ENCODE results near the gene RPP40.

RPP40 gene

DNA sequence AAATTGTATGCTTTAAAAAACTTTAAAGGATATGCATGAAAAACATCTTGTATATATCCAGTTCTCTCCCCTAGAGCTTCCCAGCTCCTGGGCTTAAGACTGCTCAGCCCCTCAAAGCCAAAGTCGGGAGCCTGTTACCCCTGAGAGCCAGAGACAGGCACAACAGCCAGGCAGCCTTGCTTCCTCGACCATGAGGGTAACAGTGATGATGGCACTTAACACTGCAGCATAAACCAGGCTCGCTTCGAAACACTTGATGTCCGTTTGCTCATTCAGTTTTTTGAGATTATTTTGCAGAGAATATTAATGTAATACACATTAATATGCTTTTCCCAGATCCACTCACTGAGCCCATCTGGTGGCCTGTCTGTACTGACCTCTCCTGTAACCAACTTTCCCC lies 47.2 kb downstream of the RPP40 start:
- Histone ChIP-seq H3K9ac (ENCODE audit: low read depth, low read length) (no peak overlapping the region), H3K4me1 (ENCODE audit: insufficient read depth, low read length) (no peaks in the 10 kb centered on the region), H3K9me3 (ENCODE audit: insufficient read depth, low read length, severe bottlenecking) (no peaks in the 10 kb centered on the region), H3K36me3 (ENCODE audit: insufficient read depth, low read length) (no peaks in the 10 kb centered on the region), H3K27ac (ENCODE audit: low read length) (no peak overlapping the region), H4K20me1 (ENCODE audit: insufficient read depth, low read length) (no peaks in the 10 kb centered on the region), H3K4me3 (ENCODE audit: low read depth in 1 of 2, low read length in 2 of 2) (no peak overlapping the region), H3K79me2 (ENCODE audit: insufficient read depth, low read length) (no peaks in the 10 kb centered on the region), H3K27me3 (ENCODE audit: insufficient read depth, low read length, poor library complexity) (no peaks in the 10 kb centered on the region), H2AFZ (ENCODE audit: low read depth, low read length) (no peak overlapping the region), H3K4me2 (ENCODE audit: insufficient read depth, low read length) (no peak overlapping the region)
- no peak for TF ChIP-seq EZH2 (IDR thresholded peaks at IDR 0.05; ENCODE audit: borderline replicate concordance, low read depth, low read length, severe bottlenecking)
- TF ChIP-seq, protein P1, sequence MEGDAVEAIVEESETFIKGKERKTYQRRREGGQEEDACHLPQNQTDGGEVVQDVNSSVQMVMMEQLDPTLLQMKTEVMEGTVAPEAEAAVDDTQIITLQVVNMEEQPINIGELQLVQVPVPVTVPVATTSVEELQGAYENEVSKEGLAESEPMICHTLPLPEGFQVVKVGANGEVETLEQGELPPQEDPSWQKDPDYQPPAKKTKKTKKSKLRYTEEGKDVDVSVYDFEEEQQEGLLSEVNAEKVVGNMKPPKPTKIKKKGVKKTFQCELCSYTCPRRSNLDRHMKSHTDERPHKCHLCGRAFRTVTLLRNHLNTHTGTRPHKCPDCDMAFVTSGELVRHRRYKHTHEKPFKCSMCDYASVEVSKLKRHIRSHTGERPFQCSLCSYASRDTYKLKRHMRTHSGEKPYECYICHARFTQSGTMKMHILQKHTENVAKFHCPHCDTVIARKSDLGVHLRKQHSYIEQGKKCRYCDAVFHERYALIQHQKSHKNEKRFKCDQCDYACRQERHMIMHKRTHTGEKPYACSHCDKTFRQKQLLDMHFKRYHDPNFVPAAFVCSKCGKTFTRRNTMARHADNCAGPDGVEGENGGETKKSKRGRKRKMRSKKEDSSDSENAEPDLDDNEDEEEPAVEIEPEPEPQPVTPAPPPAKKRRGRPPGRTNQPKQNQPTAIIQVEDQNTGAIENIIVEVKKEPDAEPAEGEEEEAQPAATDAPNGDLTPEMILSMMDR (IDR thresholded peaks at IDR 0.05; ENCODE audit: borderline replicate concordance, extremely low read depth, low read length, poor library complexity, severe bottlenecking): no peak
- DNase-seq: no peak
- ATAC-seq (ENCODE audit: insufficient read depth, low read depth): no peak

- Histone ChIP-seq H3K36me3 (ENCODE audit: insufficient read depth, low read length) (no peaks in the 10 kb centered on the region), H3K27me3 (ENCODE audit: insufficient read depth, low read length, poor library complexity) (no peaks in the 10 kb centered on the region), H3K9me3 (ENCODE audit: insufficient read depth, low read length, severe bottlenecking) (no peaks in the 10 kb centered on the region), H4K20me1 (ENCODE audit: insufficient read depth, low read length) (peaks cover 1% of the 10 kb centered on the region; the same call in 1 of the 2 replicates), H3K79me2 (ENCODE audit: insufficient read depth, low read length) (no peaks in the 10 kb centered on the region), H3K4me3 (ENCODE audit: low read depth in 1 of 2, low read length in 2 of 2) (no peak overlapping the region), H3K9ac (ENCODE audit: low read depth, low read length) (no peak overlapping the region), H3K4me1 (ENCODE audit: insufficient read depth, low read length) (no peaks in the 10 kb centered on the region), H2AFZ (ENCODE audit: low read depth, low read length) (no peak overlapping the region), H3K27ac (ENCODE audit: low read length) (no peak overlapping the region), H3K4me2 (ENCODE audit: insufficient read depth, low read length) (no peak overlapping the region)
- DNase-seq (no peak), ATAC-seq (ENCODE audit: insufficient read depth, low read depth) (no peak)
- TF ChIP-seq, protein P1 (IDR thresholded peaks at IDR 0.05; ENCODE audit: borderline replicate concordance, extremely low read depth, low read length, poor library complexity, severe bottlenecking): no peak
- TF ChIP-seq EZH2 (IDR thresholded peaks at IDR 0.05; ENCODE audit: borderline replicate concordance, low read depth, low read length, severe bottlenecking): no peak
These were observed 50.4 kb downstream of the RPP40 start for GRCh38 chr6:4953440-4953839.

GRCh38 chr6:4950836-4951533 lies 52.9 kb downstream of the RPP40 start:
- peaks cover 2% of the 10 kb centered on the region; the same call in 1 of the 2 replicates for H4K20me1 ChIP-seq (ENCODE audit: insufficient read depth, low read length)
- H3K4me2 ChIP-seq (ENCODE audit: insufficient read depth, low read length): no peak overlapping the region
- no peak overlapping the region for H3K9ac ChIP-seq (ENCODE audit: low read depth, low read length)
- TF ChIP-seq EZH2 (IDR thresholded peaks at IDR 0.05; ENCODE audit: borderline replicate concordance, low read depth, low read length, severe bottlenecking): no peak
- TF ChIP-seq, protein P1 (IDR thresholded peaks at IDR 0.05; ENCODE audit: borderline replicate concordance, extremely low read depth, low read length, poor library complexity, severe bottlenecking): no peak
- H3K27ac ChIP-seq (ENCODE audit: low read length): no peak overlapping the region
- no peak overlapping the region for H2AFZ ChIP-seq (ENCODE audit: low read depth, low read length)
- ATAC-seq (ENCODE audit: insufficient read depth, low read depth) (no peak), DNase-seq (no peak)
- no peaks in the 10 kb centered on the region for H3K9me3 ChIP-seq (ENCODE audit: insufficient read depth, low read length, severe bottlenecking)
- no peaks in the 10 kb centered on the region for H3K4me1 ChIP-seq (ENCODE audit: insufficient read depth, low read length)
- no peaks in the 10 kb centered on the region for H3K79me2 ChIP-seq (ENCODE audit: insufficient read depth, low read length)
- no peak overlapping the region for H3K4me3 ChIP-seq (ENCODE audit: low read depth in 1 of 2, low read length in 2 of 2)
- H3K36me3 ChIP-seq (ENCODE audit: insufficient read depth, low read length): no peaks in the 10 kb centered on the region
- H3K27me3 ChIP-seq (ENCODE audit: insufficient read depth, low read length, poor library complexity): no peaks in the 10 kb centered on the region
